ENCODE results near the gene ZNF296. TPM values are rescaled to one million over a fixed set of nuclear protein-coding genes. Genes with fewer than 3 reads are reported as not detected.

The ZNF296 gene
- total and polyA plus RNA-seq, 2 of the 13 experiments (the other 11 are each of a cell fraction or from before 2014, with no cell fraction given), result 0.26 to 0.62 TPM

GRCh38 chr19:45079063-45079910 is 3.0 kb upstream of the ZNF296 start, which contains the start of gene GEMIN7 (continued):
- TF ChIP-seq ZBTB25 (CRISPR knock-in tag; IDR thresholded peaks at IDR 0.05), result peak; percentile 85; the same call in 1 of the 2 replicates
- peak; percentile 64; the same call in 1 of the 2 replicates for TF ChIP-seq SKIL (CRISPR knock-in tag; IDR thresholded peaks at IDR 0.05; ENCODE audit: borderline replicate concordance)
- no peak for TF ChIP-seq ARID2 (CRISPR knock-in tag; IDR thresholded peaks at IDR 0.05; ENCODE audit: borderline replicate concordance)
- TF ChIP-seq ZBED4 (CRISPR knock-in tag; IDR thresholded peaks at IDR 0.05; ENCODE audit: borderline replicate concordance), result peak; percentile 88; the same call in 1 of the 2 replicates
- TF ChIP-seq ZNF142 (CRISPR knock-in tag; IDR thresholded peaks at IDR 0.05), result no peak; the same call in 1 of the 2 replicates
- peak; percentile 94; the same call in 1 of the 2 replicates for TF ChIP-seq ZFP90 (CRISPR knock-in tag; IDR thresholded peaks at IDR 0.05; ENCODE audit: borderline replicate concordance)
- TF ChIP-seq PRDM4 (CRISPR knock-in tag; IDR thresholded peaks at IDR 0.05; ENCODE audit: borderline replicate concordance), result no peak
- TF ChIP-seq E2F2 (CRISPR knock-in tag; IDR thresholded peaks at IDR 0.05; ENCODE audit: borderline replicate concordance), result peak; percentile 58; the same call in 1 of the 2 replicates
